ENCODE data around the gene BAG3.
"Not testable (repeated sequence)": the region's sequence is repeated elsewhere in the genome, so short reads cannot be mapped to it uniquely, and the experiment has no call there.

The BAG3 gene

GRCh38 chr10:119640384-119640783, 10.8 kb upstream of the BAG3 start:
- DNase-seq (ENCODE audit: low read depth in 2 of 2), result no peak

- no peak for DNase-seq (ENCODE audit: low read depth in 2 of 2)
Observed at GRCh38 chr10:119640875-119641526, 10.2 kb upstream of the BAG3 start.

- no peak for DNase-seq (ENCODE audit: low read depth in 2 of 2)
Observed at GRCh38 chr10:119642556-119643111, 8.5 kb upstream of the BAG3 start.

- no peak for DNase-seq (ENCODE audit: low read depth in 2 of 2)
Observed at GRCh38 chr10:119643306-119644204, 7.6 kb upstream of the BAG3 start.

- DNase-seq (ENCODE audit: low read depth in 2 of 2), result no peak
Observed at GRCh38 chr10:119644205-119644814, 6.9 kb upstream of the BAG3 start.

- DNase-seq (ENCODE audit: low read depth in 2 of 2), result no peak
Observed at GRCh38 chr10:119644994-119645393, 6.2 kb upstream of the BAG3 start.

- no peak for DNase-seq (ENCODE audit: low read depth in 2 of 2)
Observed at GRCh38 chr10:119650062-119650461, 1.1 kb upstream of the BAG3 start.

GRCh38 chr10:119651514-119652360, 557 bp downstream of the BAG3 start:
- no peak for DNase-seq (ENCODE audit: low read depth in 2 of 2)

GRCh38 chr10:119652361-119652730, 1.2 kb downstream of the BAG3 start:
- no peak for DNase-seq (ENCODE audit: low read depth in 2 of 2)

GRCh38 chr10:119653209-119653608, 2.0 kb downstream of the BAG3 start:
- DNase-seq (ENCODE audit: low read depth in 2 of 2), result no peak

GRCh38 chr10:119653916-119654315, 2.7 kb downstream of the BAG3 start:
- no peak for DNase-seq (ENCODE audit: low read depth in 2 of 2)

- no peak for DNase-seq (ENCODE audit: low read depth in 2 of 2)
Observed at GRCh38 chr10:119654540-119654939, 3.4 kb downstream of the BAG3 start.

GRCh38 chr10:119655566-119656001, 4.4 kb downstream of the BAG3 start:
- DNase-seq (ENCODE audit: low read depth in 2 of 2), result no peak

GRCh38 chr10:119656760-119657159, 5.6 kb downstream of the BAG3 start:
- no peak for DNase-seq (ENCODE audit: low read depth in 2 of 2)

GRCh38 chr10:119657725-119658124, 6.5 kb downstream of the BAG3 start:
- no peak for DNase-seq (ENCODE audit: low read depth in 2 of 2)

- no peak for DNase-seq (ENCODE audit: low read depth in 2 of 2)
Observed at GRCh38 chr10:119658274-119658673, 7.1 kb downstream of the BAG3 start.

GRCh38 chr10:119659951-119660350, 8.8 kb downstream of the BAG3 start:
- no peak for DNase-seq (ENCODE audit: low read depth in 2 of 2)

GRCh38 chr10:119662076-119662605, 11.0 kb downstream of the BAG3 start:
- DNase-seq (ENCODE audit: low read depth in 2 of 2), result not testable (repeated sequence)

GRCh38 chr10:119663866-119664698, 12.9 kb downstream of the BAG3 start:
- DNase-seq (ENCODE audit: low read depth in 2 of 2), result no peak

All from stimulated activated CD8-positive, alpha-beta memory T cell treated with anti-CD3 and anti-CD28 coated beads, Interleukin-2, amount 100 ng/mL, for 1 hour (primary cell).